PFSK-1 (cell line): ENCODE results near the gene PPP2CA.

Experiments
- POLR2AphosphoS5 ChIP-seq: IDR thresholded peaks from 2 replicates; pipeline ENCODE4 v1.6.1; 2012; ENCODE audit warnings: low read depth, mild to moderate bottlenecking, control low read depth, low read length, moderate library complexity
- TAF1 ChIP-seq: IDR thresholded peaks from 2 replicates; pipeline ENCODE4 v1.6.1; 2012; ENCODE audit warnings: low read length, control low read depth, borderline replicate concordance; ENCODE audit not compliant: insufficient read depth
- TF ChIP-seq, protein P1 (sequence below), 2 experiments: IDR thresholded peaks; 2 replicates each; pipeline versions ENCODE4 v1.6.1 to v1.8.0; 2011 to 2012; ENCODE audit warnings: low read depth in 2 of 2, low read length in 2 of 2, control low read depth in 1 of 2, inconsistent platforms in 1 of 2, mild to moderate bottlenecking in 1 of 2, moderate library complexity in 1 of 2; ENCODE audit not compliant: insufficient read depth in 1 of 2

DNA sequence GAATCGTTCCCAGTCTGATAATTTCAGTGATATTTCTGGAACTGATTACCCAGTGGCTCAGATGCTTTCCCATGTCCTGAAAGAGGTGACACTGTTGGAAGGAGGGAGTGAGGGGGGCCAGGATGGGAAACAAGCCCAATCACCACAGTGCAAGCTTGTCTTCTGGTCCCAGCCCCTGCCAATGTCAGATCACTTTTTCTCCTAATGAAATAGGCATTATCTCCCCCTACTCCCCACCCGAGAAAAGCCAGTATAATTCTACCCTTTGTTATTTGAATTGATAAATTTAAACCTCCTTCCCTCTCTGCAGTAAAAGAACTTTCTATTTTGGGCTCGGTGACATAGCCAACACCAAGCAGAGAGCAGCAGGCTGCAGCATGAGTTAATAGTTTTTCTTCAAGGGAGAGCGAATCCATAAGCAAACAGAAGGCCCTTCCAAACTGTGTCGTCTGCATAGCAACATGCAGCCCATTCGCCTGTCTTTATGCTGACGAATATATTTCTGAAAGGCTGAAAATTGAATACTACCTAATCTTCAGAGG lies 14.6 kb upstream of the PPP2CA start:
- TF ChIP-seq POLR2AphosphoS5 (no peak), TAF1 (no peak)
- TF ChIP-seq, protein P1, sequence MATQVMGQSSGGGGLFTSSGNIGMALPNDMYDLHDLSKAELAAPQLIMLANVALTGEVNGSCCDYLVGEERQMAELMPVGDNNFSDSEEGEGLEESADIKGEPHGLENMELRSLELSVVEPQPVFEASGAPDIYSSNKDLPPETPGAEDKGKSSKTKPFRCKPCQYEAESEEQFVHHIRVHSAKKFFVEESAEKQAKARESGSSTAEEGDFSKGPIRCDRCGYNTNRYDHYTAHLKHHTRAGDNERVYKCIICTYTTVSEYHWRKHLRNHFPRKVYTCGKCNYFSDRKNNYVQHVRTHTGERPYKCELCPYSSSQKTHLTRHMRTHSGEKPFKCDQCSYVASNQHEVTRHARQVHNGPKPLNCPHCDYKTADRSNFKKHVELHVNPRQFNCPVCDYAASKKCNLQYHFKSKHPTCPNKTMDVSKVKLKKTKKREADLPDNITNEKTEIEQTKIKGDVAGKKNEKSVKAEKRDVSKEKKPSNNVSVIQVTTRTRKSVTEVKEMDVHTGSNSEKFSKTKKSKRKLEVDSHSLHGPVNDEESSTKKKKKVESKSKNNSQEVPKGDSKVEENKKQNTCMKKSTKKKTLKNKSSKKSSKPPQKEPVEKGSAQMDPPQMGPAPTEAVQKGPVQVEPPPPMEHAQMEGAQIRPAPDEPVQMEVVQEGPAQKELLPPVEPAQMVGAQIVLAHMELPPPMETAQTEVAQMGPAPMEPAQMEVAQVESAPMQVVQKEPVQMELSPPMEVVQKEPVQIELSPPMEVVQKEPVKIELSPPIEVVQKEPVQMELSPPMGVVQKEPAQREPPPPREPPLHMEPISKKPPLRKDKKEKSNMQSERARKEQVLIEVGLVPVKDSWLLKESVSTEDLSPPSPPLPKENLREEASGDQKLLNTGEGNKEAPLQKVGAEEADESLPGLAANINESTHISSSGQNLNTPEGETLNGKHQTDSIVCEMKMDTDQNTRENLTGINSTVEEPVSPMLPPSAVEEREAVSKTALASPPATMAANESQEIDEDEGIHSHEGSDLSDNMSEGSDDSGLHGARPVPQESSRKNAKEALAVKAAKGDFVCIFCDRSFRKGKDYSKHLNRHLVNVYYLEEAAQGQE (IDR thresholded peaks at IDR 0.05; ENCODE audit: insufficient read depth in 1 of 2, low read depth in 2 of 2, low read length in 2 of 2): no peak
